GM18951 (cell line): Measurements from ENCODE around the gene MDGA2.
"Not testable (repeated sequence)": the region's sequence is repeated elsewhere in the genome, so short reads cannot be mapped to it uniquely, and the experiment has no call there.

Experiments used
- POLR2A ChIP-seq: IDR thresholded peaks from 4 replicates; pipeline ENCODE4 v1.6.1; 2011; ENCODE audit warnings: mild to moderate bottlenecking; ENCODE audit not compliant: insufficient read length, insufficient read depth; ENCODE audit errors: extremely low read depth
- in situ Hi-C: fragments of 300-500 bp; cut with MboI; formaldehyde crosslinking; loops from one replicate; pipeline ENCODE4 v1.12.0; 2022; ENCODE audit warnings: low sequenced_read_pairs, mixed read lengths, inconsistent platforms; ENCODE audit not compliant: unreplicated experiment

Gene MDGA2

DNA sequence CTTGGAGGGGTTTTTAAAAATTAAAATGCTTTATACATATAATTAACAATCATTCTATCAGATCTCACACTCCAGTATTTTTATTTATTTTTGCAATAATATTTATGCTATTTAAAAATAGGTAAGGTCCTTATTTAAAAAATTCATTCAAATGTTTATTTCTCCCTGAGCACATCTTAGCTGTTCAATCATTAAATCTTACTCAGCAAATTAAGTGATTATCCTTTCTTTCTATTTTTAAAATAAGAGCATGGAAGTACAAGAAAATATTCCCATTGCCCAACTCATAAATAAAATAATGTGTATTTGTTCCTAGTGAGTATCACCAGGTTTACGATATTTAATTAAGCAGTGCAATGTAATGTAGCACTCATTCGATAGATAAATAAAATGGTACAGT, 666.7 kb downstream of the MDGA2 start:
- in situ Hi-C loops: no loop called here
- TF ChIP-seq POLR2A: no peak

GRCh38 chr14:46999661-47000060, 675.7 kb downstream of the MDGA2 start:
- TF ChIP-seq POLR2A: no peak
- in situ Hi-C loops: no loop called here

DNA sequence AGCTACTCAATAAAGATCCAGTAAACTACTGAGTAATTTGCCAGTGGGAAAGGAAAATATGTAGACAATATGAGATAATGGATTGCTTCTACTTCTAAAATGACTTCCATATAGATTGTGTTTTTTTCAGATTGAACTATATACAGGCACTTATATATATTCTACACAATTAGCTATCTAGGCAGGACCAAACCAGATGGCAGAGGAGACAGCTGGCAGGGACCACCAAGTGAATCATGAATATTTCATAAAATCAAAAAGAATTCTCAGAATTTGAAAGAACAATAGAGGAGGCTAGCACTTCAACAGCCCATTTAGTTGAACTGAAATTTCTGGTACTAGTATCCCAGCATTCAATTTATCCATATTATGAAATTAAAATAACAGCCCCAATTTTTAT, 685.8 kb downstream of the MDGA2 start:
- in situ Hi-C loops: no loop called here
- no peak for TF ChIP-seq POLR2A

- TF ChIP-seq POLR2A: no peak
- in situ Hi-C loops: no loop called here
Observed at GRCh38 chr14:46988312-46988711, 687.1 kb downstream of the MDGA2 start.

DNA sequence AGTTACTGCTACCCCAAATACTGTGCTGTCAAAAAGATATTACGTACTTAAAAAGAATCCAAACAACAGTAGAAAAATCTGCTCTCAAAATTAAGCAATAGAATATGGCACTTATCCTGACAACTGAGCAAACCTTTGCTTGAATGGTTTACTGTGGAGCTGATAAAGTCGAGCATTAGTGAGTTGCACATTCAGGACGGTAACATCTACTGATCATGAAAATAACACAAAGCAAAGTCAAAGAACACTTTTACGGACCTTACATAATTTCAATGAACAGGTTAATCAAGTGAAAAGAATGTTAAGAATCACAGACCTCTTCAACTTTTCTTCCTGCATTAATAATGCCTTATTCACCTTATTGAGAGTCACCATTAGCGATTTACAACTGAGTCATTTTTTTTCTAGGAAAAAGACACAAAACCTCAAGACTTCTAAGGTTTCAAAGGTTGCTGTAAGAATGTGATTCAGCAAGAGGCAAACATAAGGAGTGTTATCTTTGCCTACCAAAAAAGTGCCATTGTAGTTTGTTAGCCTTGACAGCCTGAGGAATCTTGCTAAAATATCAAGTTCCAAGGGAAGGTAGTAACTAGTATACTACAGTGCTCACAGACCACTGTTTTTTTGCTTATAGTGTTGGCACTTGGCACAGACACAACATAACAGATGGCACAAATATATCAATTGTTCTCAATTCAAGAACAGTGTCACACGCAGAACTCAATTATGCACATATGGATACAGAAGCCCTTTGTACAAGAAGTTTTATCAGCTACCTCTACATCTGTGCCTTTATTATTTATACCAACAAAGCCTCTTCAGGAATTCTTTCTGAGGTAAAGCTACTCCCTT, 689.6 kb downstream of the MDGA2 start:
- in situ Hi-C loops: no loop called here
- no peak for TF ChIP-seq POLR2A

GRCh38 chr14:46973295-46973694, 702.1 kb downstream of the MDGA2 start:
- TF ChIP-seq POLR2A: no peak
- in situ Hi-C loops: no loop called here

- in situ Hi-C loops: no loop called here
Observed at GRCh38 chr14:46964378-46964777, 711.0 kb downstream of the MDGA2 start.

DNA sequence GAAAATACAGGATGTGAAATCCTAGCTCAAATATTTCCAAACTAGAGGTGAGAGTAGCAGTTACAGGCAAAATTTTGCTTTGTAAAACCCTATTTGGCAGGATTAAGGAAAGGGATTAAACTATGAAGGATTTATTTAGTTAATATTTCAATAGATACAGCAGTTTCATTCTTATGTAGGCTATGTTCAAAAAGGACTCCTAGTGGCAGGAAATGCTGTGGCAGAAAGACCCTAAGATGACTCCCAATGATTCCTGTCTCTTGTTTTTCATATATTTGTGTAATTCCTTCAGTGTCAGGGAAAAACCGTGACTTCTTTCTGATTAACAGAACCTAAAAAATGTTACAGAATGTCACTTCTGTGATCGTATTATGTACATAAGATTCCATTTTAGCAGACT, 724.3 kb downstream of the MDGA2 start:
- in situ Hi-C loops: no loop called here
- no peak for TF ChIP-seq POLR2A

More at GRCh38 chr14:46964378-46964777, 711.0 kb downstream of the MDGA2 start:
- TF ChIP-seq POLR2A: no peak

- in situ Hi-C loops: no loop called here
- no peak for TF ChIP-seq POLR2A
Observed at GRCh38 chr14:46940611-46941010, 734.8 kb downstream of the MDGA2 start.

DNA sequence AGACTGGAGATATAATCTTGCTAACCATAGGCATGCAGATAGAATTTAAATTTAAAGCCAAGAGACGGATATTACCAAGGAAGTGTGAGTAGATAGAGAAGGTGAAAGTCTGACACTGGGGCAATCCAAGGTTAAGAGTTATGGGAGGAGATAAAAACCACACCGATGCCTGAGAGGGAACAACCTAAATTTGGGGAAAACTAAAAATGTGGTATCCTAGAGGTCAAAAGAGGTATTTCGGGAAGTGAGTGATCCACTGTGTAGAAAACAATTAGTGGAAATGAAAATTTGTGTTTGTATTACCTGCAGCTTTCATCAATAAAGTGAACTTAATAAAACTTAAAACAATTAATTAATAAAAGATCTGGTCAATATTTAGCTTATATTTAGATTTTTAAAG, 754.9 kb downstream of the MDGA2 start:
- TF ChIP-seq POLR2A: no peak
- in situ Hi-C loops: no loop called here

- in situ Hi-C loops: not testable (repeated sequence)
Observed at GRCh38 chr14:46915539-46915938, 759.9 kb downstream of the MDGA2 start.

DNA sequence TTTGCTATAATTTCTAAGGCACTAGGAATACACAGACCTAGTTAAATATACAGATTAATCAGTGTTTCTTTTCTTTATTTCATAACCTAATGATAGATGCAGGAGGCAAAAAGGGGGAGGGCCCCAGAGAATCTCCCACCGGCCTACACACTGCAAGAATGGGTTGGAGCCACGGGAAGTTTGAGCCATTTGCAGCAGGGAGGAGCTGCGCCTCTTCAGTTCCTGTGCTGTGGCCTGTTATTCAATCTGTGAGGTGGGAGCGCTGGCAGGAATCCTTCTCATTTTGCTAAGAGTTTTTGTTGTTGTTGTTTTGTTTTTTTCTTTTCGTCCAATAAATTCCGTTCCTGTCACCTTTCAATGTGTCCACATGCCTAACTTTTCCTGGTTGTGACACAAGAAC, 772.6 kb downstream of the MDGA2 start:
- TF ChIP-seq POLR2A: no peak
- in situ Hi-C loops: no loop called here

DNA sequence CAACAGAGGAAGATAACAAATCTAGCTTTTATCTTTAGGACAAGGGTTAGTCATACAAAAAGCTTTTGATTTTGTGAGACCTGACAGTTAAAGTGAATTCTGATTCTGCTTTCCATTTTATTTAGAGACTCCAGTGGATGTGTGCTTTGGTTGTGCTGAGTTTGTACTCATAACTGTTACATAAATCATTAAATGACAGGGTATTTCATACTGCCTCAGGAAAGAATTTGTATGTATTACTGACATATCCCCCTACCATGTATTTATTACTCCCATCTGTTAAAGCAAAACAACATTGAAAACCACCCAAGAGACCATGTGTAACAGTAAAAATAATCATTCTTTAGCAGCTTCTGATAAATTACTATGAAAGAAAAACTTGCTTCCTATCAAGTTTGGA, 780.9 kb downstream of the MDGA2 start:
- no peak for TF ChIP-seq POLR2A
- in situ Hi-C loops: no loop called here

DNA sequence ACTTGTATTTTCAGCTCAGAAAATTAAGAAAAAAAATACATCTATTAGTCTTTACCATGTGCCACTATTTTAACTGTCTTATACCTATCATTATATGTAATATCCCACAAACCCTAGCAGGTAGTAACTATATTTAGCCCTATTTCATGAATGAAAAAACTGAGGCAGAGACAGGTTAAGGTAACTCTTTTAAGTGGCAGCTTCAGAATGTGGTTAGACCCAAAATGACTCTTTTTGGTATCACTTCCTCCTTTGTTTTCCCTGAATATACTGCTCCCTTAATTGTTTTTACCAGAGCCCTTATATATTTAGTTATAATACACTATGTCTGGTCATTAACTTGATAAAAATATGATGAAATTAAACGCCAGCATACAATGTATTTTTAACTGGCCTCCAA, 788.3 kb downstream of the MDGA2 start:
- TF ChIP-seq POLR2A: no peak
- in situ Hi-C loops: no loop called here
